Measurements from ENCODE around the gene KDM5B.

DNA sequence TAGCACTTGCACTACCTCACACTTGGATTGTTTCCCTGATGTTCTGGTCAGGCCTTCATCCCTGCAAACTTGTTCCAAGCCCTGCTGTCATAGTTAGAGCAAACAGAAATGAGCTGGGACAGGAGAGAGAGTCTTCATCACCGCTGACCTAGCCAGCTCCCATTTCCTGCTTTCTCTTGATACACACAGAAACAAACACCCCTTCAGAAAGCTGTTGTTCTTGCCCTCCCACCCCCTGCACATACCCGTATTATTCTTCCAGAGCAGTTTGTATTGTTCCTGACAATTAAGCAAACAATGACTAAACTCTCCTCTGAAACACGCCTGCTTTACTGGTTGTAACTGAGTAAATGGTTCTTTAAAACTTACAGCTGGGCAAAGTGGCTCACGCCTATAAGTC is 95.1 kb downstream of the KDM5B start:
- TF ChIP-seq, protein P1, sequence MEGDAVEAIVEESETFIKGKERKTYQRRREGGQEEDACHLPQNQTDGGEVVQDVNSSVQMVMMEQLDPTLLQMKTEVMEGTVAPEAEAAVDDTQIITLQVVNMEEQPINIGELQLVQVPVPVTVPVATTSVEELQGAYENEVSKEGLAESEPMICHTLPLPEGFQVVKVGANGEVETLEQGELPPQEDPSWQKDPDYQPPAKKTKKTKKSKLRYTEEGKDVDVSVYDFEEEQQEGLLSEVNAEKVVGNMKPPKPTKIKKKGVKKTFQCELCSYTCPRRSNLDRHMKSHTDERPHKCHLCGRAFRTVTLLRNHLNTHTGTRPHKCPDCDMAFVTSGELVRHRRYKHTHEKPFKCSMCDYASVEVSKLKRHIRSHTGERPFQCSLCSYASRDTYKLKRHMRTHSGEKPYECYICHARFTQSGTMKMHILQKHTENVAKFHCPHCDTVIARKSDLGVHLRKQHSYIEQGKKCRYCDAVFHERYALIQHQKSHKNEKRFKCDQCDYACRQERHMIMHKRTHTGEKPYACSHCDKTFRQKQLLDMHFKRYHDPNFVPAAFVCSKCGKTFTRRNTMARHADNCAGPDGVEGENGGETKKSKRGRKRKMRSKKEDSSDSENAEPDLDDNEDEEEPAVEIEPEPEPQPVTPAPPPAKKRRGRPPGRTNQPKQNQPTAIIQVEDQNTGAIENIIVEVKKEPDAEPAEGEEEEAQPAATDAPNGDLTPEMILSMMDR (IDR thresholded peaks at IDR 0.05) = no peak
- no peak for TF ChIP-seq POLR2A (IDR thresholded peaks at IDR 0.05)

Measured in transverse colon (tissue), 3 donors.